K562 (cell line): ENCODE data around the gene VEGFA. TPM values are rescaled to one million over a fixed set of nuclear protein-coding genes. Genes with fewer than 3 reads are reported as not detected.

Experiments used
- ATAC-seq: fragments of 200-7000 bp; cut with Tn5 transposase; 3 replicates; pipeline ENCODE4 v1.9.1; 2020; ENCODE audit warnings: moderate library complexity
- BruUV-seq: library from RNA; stranded (reverse); fragments of 400-500 nt; replicated peaks from 2 replicates; lab custom pipeline; 2021; lab: Mats Ljungman, UMichigan
- CTCF ChIA-PET: fragments of 300-600 bp; formaldehyde crosslinking; extraction: SDS; loops from one replicate; lab custom pipeline; 2021; ENCODE audit warnings: low intra/inter-chr PET ratio; lab: Yijun Ruan, JAX
- POLR2A ChIA-PET: fragments of 300-600, 350-650 bp; sonication (Branson Sonifier 250); formaldehyde crosslinking; extraction: SDS; loops from one replicate; lab custom pipeline; 2021; ENCODE audit warnings: antibody characterized with exemption, inconsistent platforms; lab: Yijun Ruan, JAX
- DNase-seq, 4 experiments: peaks; one replicate each; pipeline versions ENCODE4 v3.0.0 to v3.0.0-alpha.2; 2011 to 2018; ENCODE audit warnings: low spot score in 3 of 4, mixed read lengths in 3 of 4; ENCODE audit errors: extremely low read depth in 1 of 4
- FAIRE-seq: peaks from 2 replicates; lab custom pipeline; 2011; peaks lifted over from hg19 to GRCh38; lab: Jason Lieb, UNC
- H2AFZ ChIP-seq: 2 replicates; pipeline ENCODE4 v1.6.0; 2011; ENCODE audit warnings: low read depth, low read length, control low read depth, inconsistent platforms
- H3K27ac ChIP-seq: fragments of 200-600 bp; 3 replicates; pipeline ENCODE4 v1.8.0; 2011; ENCODE audit warnings: low read depth, mild to moderate bottlenecking, control low read depth, inconsistent platforms, low read length, moderate library complexity, mixed read lengths; ENCODE audit errors: extremely low read depth
- H3K27me3 ChIP-seq, 2 experiments: fragments of 300-600 bp in 1 of 2; 2 replicates in 1 of 2; 3 replicates in 1 of 2; pipeline versions ENCODE4 v1.6.0 to v1.8.0; 2011; ENCODE audit warnings: inconsistent platforms in 2 of 2, low read length in 2 of 2, mild to moderate bottlenecking in 1 of 2, mixed read lengths in 1 of 2, moderate library complexity in 1 of 2; ENCODE audit not compliant: control insufficient read depth in 2 of 2, insufficient read depth in 2 of 2
- H3K36me3 ChIP-seq: fragments of 300-600 bp; 3 replicates; pipeline ENCODE4 v1.8.0; 2011; ENCODE audit warnings: mild to moderate bottlenecking, low read length, inconsistent platforms; ENCODE audit not compliant: control insufficient read depth, insufficient read depth
- H3K4me1 ChIP-seq, 2 experiments: fragments of 200-600 bp in 1 of 2; replicated peaks in 1 of 2; 2 replicates in 1 of 2; 3 replicates in 1 of 2; pipeline versions ENCODE4 v1.5.1 to v1.8.0; 2011; ENCODE audit warnings: inconsistent platforms in 2 of 2, low read length in 2 of 2, mild to moderate bottlenecking in 1 of 2, mixed read lengths in 1 of 2, moderate library complexity in 1 of 2; ENCODE audit not compliant: control insufficient read depth in 2 of 2, insufficient read depth in 2 of 2
- H3K4me2 ChIP-seq: 2 replicates; pipeline ENCODE4 v1.6.1; 2011; ENCODE audit warnings: low read length, control low read depth, inconsistent platforms, mixed read lengths; ENCODE audit not compliant: insufficient read depth
- H3K4me3 ChIP-seq: fragments of 200-600 bp; sonication (generic), shearing (Covaris generic); 2 replicates; pipeline ENCODE4 v1.5.1; 2016; ENCODE audit warnings: control low read depth, inconsistent platforms
- H3K79me2 ChIP-seq: fragments of 200-600 bp; 3 replicates; pipeline ENCODE4 v1.8.0; 2011; ENCODE audit warnings: low read length, inconsistent platforms; ENCODE audit not compliant: control insufficient read depth, insufficient read depth
- H3K9ac ChIP-seq, 2 experiments: 2 replicates each; pipeline versions ENCODE4 v1.6.0 to v1.6.1; 2011; ENCODE audit warnings: low read depth in 2 of 2, low read length in 2 of 2, control low read depth in 1 of 2, inconsistent platforms in 1 of 2, mild to moderate bottlenecking in 1 of 2, mixed read lengths in 1 of 2; ENCODE audit not compliant: insufficient read depth in 1 of 2
- H3K9me1 ChIP-seq: one replicate; pipeline ENCODE4 v1.6.0; 2011; ENCODE audit warnings: inconsistent platforms, mild to moderate bottlenecking, low read length, moderate library complexity; ENCODE audit not compliant: control insufficient read depth, insufficient read depth
- H3K9me3 ChIP-seq: replicated peaks from 2 replicates; pipeline ENCODE4 v1.5.1; 2011; ENCODE audit warnings: low read depth, low read length, inconsistent platforms; ENCODE audit not compliant: control insufficient read depth, insufficient read depth
- H4K20me1 ChIP-seq: replicated peaks from 2 replicates; pipeline ENCODE4 v1.6.1; 2011; ENCODE audit warnings: low read length, inconsistent platforms, mixed read lengths; ENCODE audit not compliant: control insufficient read depth, insufficient read depth
- ARHGAP35 ChIP-seq: fragments of 450-650 bp; IDR thresholded peaks from 2 replicates; pipeline ENCODE4 v1.6.1; 2018; ENCODE audit not compliant: partially characterized antibody
- ATF2 ChIP-seq: sonication (generic); formaldehyde crosslinking; IDR thresholded peaks from 2 replicates; pipeline ENCODE4 v1.8.1; 2022; ENCODE audit warnings: missing genetic modification reagents
- MEIS2 ChIP-seq: fragments of 450-650 bp; IDR thresholded peaks from 2 replicates; pipeline ENCODE4 v1.6.1; 2014; ENCODE audit warnings: mild to moderate bottlenecking; ENCODE audit not compliant: partially characterized antibody
- MYBL2 ChIP-seq, 2 experiments: fragments of 450-650 bp in 1 of 2; sonication (generic) in 1 of 2; formaldehyde crosslinking in 1 of 2; IDR thresholded peaks; 2 replicates each; pipeline versions ENCODE4 v1.6.1 to v1.8.1; 2017 to 2022; ENCODE audit warnings: borderline replicate concordance in 1 of 2, inconsistent platforms in 1 of 2, low read depth in 1 of 2, mild to moderate bottlenecking in 1 of 2, missing genetic modification reagents in 1 of 2, moderate library complexity in 1 of 2
- NRF1 ChIP-seq, 2 experiments: fragments of 450-650 bp; IDR thresholded peaks in 1 of 2; conservative IDR thresholded peaks in 1 of 2; 2 replicates each; pipeline ENCODE4 v1.6.1; 2014; ENCODE audit warnings: mild to moderate bottlenecking in 2 of 2
- PHF21A ChIP-seq: fragments of 450-650 bp; IDR thresholded peaks from 2 replicates; pipeline ENCODE4 v1.6.1; 2017; ENCODE audit warnings: low read depth, borderline replicate concordance
- STAT5B ChIP-seq: fragments of 250-450 bp; sonication (Bioruptor Pico); IDR thresholded peaks from 2 replicates; pipeline ENCODE4 v1.8.0; 2021; ENCODE audit warnings: mild to moderate bottlenecking, inconsistent platforms
- THRB ChIP-seq: fragments of 450-650 bp; formaldehyde crosslinking; conservative IDR thresholded peaks from 2 replicates; pipeline ENCODE4 v1.4.0; 2022; ENCODE audit warnings: mild to moderate bottlenecking, missing genetic modification characterization
- ZNF23 ChIP-seq: fragments of 250-450 bp; sonication (Bioruptor Pico); IDR thresholded peaks from 2 replicates; pipeline ENCODE4 v1.4.0; 2020; ENCODE audit warnings: mild to moderate bottlenecking
- ZNF277 ChIP-seq: fragments of 250-450 bp; sonication (Bioruptor Pico); IDR thresholded peaks from 2 replicates; pipeline ENCODE4 v1.8.0; 2022; ENCODE audit warnings: inconsistent platforms, mild to moderate bottlenecking, moderate library complexity, borderline replicate concordance
- ZNF444 ChIP-seq: fragments of 250-450 bp; sonication (Bioruptor Pico); IDR thresholded peaks from 2 replicates; pipeline ENCODE4 v1.4.0; 2020; ENCODE audit warnings: mild to moderate bottlenecking, moderate library complexity
- ZNF780A ChIP-seq: fragments of 250-450 bp; sonication (Bioruptor Pico); IDR thresholded peaks from 2 replicates; pipeline ENCODE4 v1.5.0; 2021; ENCODE audit warnings: mild to moderate bottlenecking
- WGBS: fragments of 100-300 bp; shearing (Covaris generic); methylation state at CpG from one replicate; pipeline ENCODE4 v1.1.6; 2016; ENCODE audit warnings: low coverage, mixed read lengths; ENCODE audit not compliant: insufficient coverage; ENCODE audit errors: missing lambda C conversion rate; 5-methylcytosine and 5-hydroxymethylcytosine counted together
- in situ Hi-C: fragments of 300-500 bp; cut with MboI; formaldehyde crosslinking; loops from 4 replicates; pipeline ENCODE4 v1.15.0; 2018; ENCODE audit warnings: inconsistent platforms, mixed read lengths
- intact Hi-C: fragments of 100-400 bp; cut with micrococcal nuclease; formaldehyde crosslinking; loops from 2 replicates; pipeline ENCODE4 v1.14.2; 2022
- polyA plus RNA-seq, 8 experiments: library from polyadenylated mRNA; depleted of rRNA in 4 of 8; stranded (reverse) in 5 of 8; unstranded in 3 of 8; fragments of >200 nt; fragmentation: Nextera tagmentation in 2 of 8; fragmentation: Illumina TruSeq in 1 of 8; extraction: Ambion mirVana in 2 of 8; extraction: Trizol in 1 of 8; gene quantifications; 2 replicates each; pipeline versions ENCODE4 v1.2.1 to v1.2.3, GENCODE V29; 2011 to 2014; ENCODE audit warnings: inconsistent platforms in 1 of 8, missing spikeins in 1 of 8
- total RNA-seq, 7 experiments: library from RNA; depleted of rRNA in 6 of 7; stranded (reverse); fragments of >200 nt in 6 of 7; fragmentation: Illumina TruSeq in 2 of 7; extraction: Trizol in 2 of 7; gene quantifications; 2 replicates each; pipeline versions ENCODE4 v1.2.1 to v1.2.3, GENCODE V29; 2011 to 2021; ENCODE audit warnings: low replicate concordance in 1 of 7
- TF ChIP-seq, protein P1 (sequence below): fragments of 450-650 bp; IDR thresholded peaks from 2 replicates; pipeline ENCODE4 v1.6.1; 2016; ENCODE audit warnings: low read depth, mild to moderate bottlenecking, moderate library complexity
- TF ChIP-seq, protein P2 (sequence below): fragments of 450-650 bp; IDR thresholded peaks from 2 replicates; pipeline ENCODE4 v1.7.0; 2016; ENCODE audit warnings: borderline replicate concordance

Gene VEGFA
- total and polyA plus RNA-seq, 9 of the 15 experiments (the other 6 are each of a cell fraction or from before 2014, with no cell fraction given), result 14.0 to 271 (median 124) TPM

GRCh38 chr6:43766964-43767461 lies 3.0 kb upstream of the VEGFA start:
- in situ Hi-C loops, result no loop called here
- 43% methylated on average over 6 of the region's 10 CpGs for WGBS

More at GRCh38 chr6:43766964-43767461, 3.0 kb upstream of the VEGFA start:
- Histone ChIP-seq H4K20me1 (peaks cover 1% of the 10 kb centered on the region), H3K4me2 (no peak overlapping the region), H2AFZ (no peak overlapping the region), H3K9me1 (no peaks in the 10 kb centered on the region), H3K36me3 (peaks cover 2% of the 10 kb centered on the region; the same call in 1 of the 3 replicates), H3K4me3 (no peak overlapping the region), H3K4me1 (peaks cover 4 to 31% of the 10 kb centered on the region in 2 experiments; a peak in 4 of 5 replicates), H3K27me3 (peaks cover 1 to 9% of the 10 kb centered on the region in 2 experiments; a peak in 2 of 5 replicates), H3K79me2 (peaks cover 21% of the 10 kb centered on the region), H3K27ac (no peak overlapping the region), H3K9ac (no peak overlapping the region), H3K9me3 (no peaks in the 10 kb centered on the region)
- DNase-seq, result no peak
- TF ChIP-seq ATF2 (CRISPR knock-in tag) (no peak), THRB (CRISPR knock-in tag) (no peak), NRF1 (conservative IDR thresholded peaks at IDR 0.05 in 1 of 2, IDR thresholded peaks at IDR 0.05 in 1 of 2) (no peak), ARHGAP35 (no peak), MEIS2 (no peak), STAT5B (no peak), ZNF444 (CRISPR knock-in tag) (no peak), PHF21A (no peak), MYBL2 (IDR thresholded peaks at IDR 0.05; ENCODE audit: low read depth) (no peak), MYBL2 (CRISPR knock-in tag; IDR thresholded peaks at IDR 0.05; ENCODE audit: borderline replicate concordance) (no peak), ZNF277 (CRISPR knock-in tag) (no peak), ZNF23 (CRISPR knock-in tag) (no peak), ZNF780A (CRISPR knock-in tag) (no peak)
- TF ChIP-seq, protein P1, sequence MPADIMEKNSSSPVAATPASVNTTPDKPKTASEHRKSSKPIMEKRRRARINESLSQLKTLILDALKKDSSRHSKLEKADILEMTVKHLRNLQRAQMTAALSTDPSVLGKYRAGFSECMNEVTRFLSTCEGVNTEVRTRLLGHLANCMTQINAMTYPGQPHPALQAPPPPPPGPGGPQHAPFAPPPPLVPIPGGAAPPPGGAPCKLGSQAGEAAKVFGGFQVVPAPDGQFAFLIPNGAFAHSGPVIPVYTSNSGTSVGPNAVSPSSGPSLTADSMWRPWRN, result no peak
- TF ChIP-seq, protein P2, sequence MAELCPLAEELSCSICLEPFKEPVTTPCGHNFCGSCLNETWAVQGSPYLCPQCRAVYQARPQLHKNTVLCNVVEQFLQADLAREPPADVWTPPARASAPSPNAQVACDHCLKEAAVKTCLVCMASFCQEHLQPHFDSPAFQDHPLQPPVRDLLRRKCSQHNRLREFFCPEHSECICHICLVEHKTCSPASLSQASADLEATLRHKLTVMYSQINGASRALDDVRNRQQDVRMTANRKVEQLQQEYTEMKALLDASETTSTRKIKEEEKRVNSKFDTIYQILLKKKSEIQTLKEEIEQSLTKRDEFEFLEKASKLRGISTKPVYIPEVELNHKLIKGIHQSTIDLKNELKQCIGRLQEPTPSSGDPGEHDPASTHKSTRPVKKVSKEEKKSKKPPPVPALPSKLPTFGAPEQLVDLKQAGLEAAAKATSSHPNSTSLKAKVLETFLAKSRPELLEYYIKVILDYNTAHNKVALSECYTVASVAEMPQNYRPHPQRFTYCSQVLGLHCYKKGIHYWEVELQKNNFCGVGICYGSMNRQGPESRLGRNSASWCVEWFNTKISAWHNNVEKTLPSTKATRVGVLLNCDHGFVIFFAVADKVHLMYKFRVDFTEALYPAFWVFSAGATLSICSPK, result no peak
- intact Hi-C loops, result no loop called here
- ChIA-PET CTCF (no interaction called here), POLR2A (no interaction called here)
- BruUV-seq, result no TSS peak
- no peak for FAIRE-seq
- no peak for ATAC-seq
